GM19240 (cell line): ENCODE results near the gene DNAJC28.
"Not testable (repeated sequence)": the region's sequence is repeated elsewhere in the genome, so short reads cannot be mapped to it uniquely, and the experiment has no call there.

Experiments used
- DNase-seq: peaks from one replicate; pipeline ENCODE4 v3.0.0; 2011; ENCODE audit warnings: low spot score; ENCODE audit not compliant: insufficient read length

The DNAJC28 gene

DNA sequence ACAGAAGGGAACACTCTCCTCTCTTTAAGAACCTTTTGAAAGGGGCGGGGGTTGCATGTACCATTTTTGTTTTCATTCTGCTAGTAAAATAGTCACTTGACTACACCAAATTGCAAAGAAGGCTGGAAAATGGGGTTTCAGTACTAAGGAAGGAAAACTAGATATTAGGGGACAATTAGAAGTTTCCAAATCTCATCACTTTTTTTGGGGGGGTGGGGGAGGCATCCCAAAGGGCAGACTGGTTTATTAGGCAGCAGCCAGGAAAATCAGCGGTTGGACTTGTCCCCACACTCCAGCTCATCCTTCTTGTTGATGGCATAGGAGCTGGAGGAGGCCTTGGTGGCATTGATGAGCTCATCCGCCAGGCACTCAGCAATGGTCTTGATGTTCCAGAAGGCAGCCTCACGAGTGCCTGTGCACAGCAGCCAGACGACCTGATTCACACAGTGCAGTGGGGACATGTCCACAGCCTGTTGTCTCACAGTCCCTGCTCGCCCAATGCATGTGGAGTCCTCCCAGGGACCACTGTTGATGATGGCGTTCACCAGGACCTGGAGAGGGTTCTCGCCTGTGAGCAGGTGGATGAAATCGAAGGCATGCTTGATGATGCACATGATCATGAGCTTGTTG is 10.1 kb downstream of the DNAJC28 start:
- DNase-seq: no peak

DNA sequence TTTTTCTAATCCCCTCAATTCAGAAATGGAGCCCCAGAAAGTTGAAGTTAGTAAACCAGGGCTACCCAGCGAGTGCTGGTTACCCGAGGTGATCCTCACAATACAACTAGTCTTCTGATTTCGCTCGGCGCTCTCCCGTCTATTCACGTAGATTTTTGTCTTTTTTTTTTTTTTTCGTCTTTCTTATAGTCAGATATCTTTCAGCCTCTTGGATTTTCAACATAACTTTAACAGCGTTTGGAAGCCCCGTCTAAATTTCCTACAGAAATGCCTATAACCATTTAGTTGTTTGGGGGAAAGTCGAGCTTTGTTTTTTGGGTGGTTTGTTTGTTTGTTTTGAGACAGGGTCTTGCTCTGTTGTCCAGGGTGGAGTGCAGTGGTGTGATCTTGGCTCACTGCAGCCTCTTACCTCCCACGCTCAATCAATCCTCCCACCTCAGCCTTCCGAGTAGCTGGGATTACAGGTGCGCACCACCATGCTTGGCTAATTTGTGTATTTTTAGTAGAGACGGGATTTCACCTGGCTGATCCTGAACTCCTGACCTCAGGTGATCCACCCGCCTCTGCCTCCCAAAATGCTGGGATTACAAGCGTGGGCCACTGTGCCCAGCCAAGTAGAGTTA is 10.9 kb downstream of the DNAJC28 start:
- DNase-seq: no peak

DNA sequence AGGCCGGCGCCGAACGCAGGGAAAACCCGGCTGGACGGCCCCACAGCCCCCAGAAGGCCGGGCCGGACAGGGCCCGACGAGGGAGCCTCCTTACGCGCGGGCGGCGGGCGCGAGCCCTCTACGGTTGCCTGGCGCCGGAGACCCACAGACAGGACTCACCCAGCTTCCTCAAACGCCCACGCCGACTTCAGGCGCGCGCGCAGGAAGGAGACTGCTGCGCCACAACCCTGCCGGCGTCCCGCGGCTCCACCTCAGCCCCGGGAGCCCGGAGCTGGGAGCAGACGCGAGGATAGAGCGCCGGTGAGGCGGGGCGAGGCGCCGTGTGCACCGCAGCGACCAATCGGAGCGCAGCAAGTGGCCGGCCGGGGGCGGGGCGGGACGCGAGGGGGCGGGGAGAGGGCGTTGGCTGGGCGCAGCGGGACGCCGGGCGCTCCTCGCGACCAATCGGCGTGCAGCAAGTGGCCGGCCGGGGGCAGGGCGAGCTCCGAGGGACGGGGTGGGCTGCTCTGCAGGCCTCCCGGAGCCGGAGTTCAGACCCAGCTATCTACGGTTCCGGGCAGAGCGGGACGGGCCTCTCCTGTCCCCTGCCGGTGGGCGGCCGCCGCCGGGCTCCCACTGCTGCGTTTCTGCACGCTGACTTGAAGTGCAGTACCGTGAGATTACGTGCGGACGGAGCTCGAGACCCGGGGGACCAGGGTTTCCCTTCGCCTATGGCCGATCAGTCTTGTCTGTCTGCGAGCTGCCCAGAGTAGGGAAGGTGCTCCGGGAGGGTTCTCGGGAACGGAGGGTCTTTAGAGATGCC is 11.6 kb downstream of the DNAJC28 start, which contains the start of gene TMEM50B:
Gene TMEM50B (minus strand): TSS at position 296 of the 802 bp plus-strand sequence. CDS start 11,089 bp downstream, outside the sequence.
- DNase-seq: peak; percentile 83

DNA sequence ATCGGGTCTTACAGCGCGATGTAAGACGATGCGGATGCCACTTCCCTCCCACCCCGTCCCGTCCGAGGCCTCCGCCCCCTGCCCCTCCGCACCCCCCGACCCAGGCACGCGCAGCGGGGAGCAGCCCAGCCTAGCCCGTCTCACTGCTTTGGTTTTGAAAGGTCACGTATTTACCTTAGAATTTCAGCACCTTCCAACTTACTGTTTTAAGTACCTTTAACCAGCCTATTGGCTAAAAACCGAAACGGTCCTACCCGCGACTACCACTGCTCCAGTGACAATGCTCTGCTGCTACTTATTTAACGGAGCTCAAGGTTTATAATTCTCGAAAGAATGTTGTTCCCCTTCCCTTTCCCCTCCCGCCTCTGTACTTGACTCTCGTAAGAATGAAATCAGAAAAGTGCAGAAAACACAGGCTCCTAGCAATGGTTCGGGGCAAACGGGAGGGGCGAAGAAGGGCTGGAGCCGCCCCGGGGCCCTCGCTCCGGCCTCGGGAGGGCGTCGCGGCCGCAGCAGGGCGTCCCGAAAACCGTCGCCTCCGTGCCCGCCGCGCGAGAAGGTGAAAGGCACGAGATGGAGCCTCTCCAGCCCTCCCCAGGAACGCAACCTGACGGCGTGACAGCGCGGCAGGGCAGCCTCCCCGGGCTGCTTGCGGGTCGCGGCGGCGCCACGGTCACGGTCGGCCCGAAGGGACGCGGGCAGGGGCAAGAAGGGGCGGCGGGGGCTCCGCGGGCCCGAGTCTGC is 12.4 kb downstream of the DNAJC28 start:
- DNase-seq: peak; percentile 10

DNA sequence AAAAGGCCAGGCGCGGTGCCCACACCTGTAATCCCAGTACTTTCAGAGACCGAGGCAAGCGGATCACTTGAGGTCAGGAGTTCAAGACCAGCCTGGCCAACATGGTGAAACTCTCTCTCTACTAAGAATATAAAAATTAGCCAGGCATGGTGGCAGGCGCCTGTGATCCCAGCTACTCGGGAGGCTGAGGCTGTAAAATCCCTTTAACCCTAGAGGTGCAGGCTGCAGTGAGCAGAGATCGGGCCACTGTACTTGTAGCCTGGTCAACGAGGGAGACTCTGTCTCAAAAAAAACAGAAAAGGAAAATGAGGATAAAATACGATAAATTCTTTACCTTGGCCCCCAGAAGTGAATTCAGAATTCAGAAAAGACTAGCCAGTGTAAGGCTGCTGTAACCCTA is 13.3 kb downstream of the DNAJC28 start:
- no peak for DNase-seq

DNA sequence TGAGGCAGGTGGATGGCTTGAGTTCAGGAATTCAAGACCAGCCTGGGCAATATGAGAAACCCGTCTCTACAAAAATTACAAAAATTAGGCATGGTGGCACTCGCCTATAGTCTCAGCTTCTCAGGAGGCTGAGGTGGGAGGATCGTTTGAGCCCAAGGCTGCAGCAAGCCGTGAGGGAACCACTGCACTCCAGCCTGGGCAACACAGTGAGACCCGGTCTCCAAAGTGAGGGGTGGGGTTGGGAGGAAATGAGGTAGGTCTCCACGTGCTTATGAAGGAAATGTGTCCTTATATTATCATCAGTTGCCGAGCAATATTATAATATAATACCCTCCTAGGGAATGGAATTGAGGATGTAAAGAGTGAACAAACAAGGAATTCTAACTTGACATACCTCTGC is 14.4 kb downstream of the DNAJC28 start:
- DNase-seq: no peak

DNA sequence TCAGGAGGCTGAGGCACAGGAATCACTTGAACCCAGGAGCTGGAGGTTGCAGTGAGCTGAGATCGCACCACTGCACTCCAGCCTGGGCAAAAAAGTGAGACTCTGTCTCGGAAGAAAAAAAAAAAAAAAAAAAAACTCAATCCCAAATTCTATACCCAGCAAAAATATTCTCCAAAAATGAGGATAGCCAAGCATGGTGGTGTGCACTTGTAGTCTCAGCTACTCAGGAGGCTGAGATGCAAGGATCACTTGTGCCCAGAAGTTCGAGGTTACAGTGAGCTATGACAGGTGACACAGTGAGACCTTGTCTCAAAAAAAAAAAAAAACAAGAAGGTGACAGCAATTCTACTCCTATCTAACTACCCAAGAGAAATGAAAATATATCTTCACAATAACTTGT is 18.2 kb downstream of the DNAJC28 start:
- no peak for DNase-seq

DNA sequence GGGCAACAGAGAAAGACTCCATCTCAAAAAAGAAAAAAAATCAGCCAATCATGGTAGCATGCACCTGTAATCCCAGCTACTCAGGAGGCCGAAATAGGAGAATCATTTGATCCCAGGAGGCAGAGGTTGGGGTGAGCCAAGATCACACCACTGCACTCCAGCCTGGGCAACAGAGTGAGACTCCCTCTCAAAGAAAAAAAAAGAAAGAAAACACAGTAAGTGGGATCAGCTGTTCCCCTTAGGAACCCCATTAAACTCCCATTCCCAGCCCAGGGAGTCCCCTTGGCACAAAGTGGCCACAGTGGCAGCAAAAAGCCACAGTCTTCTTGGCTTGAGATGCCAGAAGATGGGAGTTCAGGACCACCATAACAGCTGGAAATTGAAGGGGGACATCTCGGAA is 20.8 kb downstream of the DNAJC28 start:
- DNase-seq: no peak

DNA sequence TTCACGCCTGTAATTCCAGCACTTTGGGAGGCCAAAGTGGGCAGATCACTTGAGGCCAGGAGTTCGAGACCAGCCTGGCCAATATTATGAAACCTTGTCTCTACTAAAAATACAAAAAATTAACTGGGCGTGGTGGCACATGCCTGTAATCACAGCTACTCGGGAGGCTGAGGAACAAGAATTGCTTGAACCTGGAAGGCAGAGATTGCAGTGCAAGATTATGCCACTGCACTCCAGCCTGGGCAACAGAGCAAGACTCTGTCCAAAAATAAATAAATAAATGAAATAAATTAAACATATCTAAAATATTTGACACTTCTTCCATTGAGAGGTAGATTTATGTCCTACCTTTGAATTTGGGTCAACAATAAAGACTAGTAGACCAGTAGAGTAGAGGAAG is 22.3 kb downstream of the DNAJC28 start:
- DNase-seq: not testable (repeated sequence)

DNA sequence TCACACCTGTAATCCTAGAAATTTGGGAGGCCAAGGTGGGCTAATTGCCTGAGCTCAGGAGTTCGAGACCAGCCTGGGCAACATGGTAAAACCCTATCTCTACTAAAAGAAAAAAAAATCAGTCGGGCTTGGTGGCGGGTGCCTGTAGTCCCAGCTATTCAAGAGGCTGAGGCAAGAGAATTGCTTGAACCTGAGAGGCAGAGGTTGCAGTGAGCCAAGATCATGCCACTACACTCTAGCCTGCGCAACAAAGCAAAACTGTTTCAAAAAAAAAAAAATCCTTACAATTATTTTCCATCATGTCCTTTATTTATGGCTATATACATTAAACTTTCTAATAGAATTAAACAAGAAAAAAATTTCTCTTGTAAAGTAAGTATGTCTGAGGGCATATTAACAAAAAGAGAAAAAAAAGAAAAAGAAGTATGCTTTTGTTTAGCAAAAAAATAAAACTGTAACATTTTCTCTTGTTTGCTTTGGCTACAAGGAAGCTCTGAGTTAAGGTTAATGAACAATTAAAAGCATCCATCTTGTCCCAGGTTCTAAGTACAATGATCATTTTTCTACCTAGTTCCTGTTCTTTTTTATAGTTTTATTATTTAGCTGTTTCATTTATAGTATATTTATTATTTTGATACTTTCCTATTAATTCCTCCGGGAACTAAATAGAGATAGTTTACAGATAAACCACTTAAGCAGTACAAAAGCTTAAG is 29.8 kb downstream of the DNAJC28 start:
- no peak for DNase-seq

DNA sequence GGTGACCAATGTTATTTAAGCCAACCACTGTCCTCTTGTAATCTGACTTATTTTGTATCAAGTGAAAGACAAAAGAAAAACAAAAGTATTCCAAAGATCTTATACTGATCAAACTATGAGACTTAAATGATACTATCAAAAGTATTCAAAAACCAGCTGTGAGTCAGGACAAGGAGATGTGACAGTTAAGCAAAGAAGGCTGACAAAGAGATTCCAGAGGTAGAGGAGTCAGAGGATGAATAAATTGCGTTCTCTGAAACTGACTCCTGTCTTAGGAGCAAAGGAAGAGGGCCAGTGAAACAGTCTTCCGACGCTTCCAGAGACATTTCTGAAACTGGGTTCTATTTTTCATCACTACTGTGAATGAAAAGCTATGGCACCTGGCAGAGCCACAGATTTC is 32.7 kb downstream of the DNAJC28 start:
- DNase-seq: no peak

DNA sequence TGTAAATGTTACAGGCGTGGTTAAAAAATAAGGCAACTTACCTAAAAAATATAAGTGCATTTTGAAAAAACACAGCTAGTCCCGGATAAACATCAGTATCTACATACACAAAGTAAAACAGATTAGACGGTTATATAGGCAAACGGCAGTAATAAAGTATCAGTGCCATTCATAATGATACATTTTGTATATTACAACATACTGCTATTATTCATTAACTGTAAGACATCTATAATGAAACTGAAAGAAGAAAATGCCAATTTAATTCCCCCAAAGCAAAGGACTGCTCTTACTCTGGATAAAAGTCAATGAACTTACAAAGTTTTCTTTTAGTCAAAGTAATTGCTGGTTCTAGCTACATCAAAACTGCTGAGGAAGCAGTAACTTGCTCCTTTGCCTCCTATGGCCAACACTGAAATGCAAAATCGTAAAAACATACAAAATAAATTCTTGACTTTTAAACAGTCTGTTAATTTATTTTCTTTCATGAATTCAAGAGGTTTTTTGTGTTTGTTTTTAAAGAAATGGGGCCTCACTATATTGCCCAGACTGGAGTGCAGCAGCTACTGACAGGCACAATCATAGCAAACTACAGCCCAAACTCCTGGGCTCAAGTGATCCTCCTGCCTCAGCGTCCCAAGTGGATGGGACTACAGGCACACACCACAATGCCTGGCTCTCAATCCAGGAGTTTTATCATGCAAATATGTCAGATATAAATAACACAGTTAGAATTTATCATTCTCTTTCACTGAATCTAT is 35.6 kb downstream of the DNAJC28 start:
- no peak for DNase-seq

DNA sequence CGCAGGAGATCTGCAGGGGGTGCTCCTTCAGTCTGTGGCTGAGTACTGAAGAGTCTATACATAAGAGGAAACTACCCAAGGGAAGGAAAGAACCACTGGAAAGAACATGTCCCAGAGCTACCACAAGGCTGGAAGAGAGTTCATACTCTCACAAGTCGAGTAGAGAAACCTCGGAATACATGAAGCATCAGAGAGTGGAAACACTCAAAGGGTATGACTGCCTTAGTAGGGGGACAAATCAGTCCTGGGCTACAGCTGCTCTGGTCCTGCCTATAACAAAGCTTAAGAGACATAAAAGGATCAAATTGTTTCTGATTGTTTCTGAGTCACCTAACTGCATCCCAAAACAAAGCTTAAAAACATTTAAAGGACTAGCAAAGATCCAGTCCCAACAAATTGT is 39.2 kb downstream of the DNAJC28 start:
- no peak for DNase-seq

DNA sequence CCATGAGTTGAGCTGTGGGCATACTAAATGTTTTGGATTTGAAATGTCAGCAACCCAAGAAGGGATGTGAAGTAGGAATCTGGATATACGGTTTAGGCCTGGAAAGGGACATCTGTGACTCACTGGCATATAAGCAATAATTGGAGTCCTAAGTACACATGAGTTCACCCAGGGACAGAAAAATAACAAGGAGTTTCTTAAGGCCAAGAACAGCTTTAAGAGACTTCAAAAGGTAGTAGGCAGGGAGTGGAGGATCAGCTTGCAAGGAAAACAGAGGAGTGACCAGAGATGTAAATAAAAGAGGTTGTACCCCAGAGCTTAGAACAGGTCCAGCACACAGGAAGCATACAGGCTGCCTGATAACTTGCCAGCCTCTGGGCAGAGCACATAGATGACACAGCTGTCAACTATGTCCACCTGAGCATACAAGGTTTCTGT is 39.9 kb downstream of the DNAJC28 start:
- no peak for DNase-seq

DNA sequence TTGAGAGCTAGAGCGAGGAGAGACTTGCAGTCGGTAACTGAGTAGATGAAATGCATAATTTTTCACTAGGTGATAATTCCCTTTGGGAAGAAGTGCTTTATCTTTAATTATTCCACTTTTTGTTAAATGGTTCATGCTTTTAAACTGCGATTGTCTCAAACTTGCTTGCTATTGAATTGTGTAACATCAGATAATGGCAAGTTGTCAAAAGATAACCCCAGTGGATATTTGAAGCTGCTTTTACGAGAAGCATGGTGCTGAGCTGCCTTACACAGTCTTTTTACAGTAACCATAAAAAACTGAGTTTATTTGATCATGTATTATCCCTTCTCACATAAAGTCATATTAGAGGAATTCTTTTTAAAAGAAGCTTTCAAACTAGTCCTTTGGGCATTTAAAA is 41.9 kb downstream of the DNAJC28 start:
- no peak for DNase-seq

DNA sequence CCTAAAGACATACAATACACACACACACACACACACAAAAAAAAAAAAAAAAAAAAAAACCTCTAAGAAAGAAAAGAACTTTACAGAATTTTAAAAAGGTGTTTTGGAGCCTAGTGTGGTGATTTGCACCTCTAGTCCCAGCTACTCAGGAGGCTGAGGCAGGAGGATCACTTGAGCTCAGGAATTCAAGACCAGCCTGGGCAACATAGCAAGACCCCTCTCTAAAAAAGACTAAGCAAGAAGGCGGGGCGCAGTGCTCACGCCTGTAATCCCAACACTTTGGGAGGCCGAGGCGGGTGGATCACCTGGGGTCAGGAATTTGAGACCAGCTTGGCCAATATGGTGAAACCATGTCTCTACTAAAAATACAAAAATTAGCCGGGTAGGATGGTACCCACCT is 44.9 kb downstream of the DNAJC28 start:
- not testable (repeated sequence) for DNase-seq

DNA sequence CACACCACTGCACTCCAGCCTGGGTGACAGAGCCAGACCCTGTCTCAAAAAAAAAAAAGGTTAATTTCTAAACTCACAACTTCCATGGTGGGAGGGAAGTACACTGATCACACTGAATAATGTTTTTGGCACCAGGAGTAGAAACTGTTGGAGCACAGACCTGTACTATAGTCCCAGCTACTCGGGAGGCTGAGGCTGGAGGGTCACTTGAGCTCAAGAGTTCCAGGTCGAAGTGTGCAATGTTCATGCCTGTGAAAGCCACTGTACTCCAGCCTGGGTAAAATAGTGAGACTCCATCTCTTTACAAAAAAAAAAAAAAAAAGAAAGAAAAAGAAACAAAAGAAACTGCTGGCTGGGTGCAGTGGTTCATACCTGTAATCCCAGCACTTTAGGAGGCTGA is 47.0 kb downstream of the DNAJC28 start:
- no peak for DNase-seq

DNA sequence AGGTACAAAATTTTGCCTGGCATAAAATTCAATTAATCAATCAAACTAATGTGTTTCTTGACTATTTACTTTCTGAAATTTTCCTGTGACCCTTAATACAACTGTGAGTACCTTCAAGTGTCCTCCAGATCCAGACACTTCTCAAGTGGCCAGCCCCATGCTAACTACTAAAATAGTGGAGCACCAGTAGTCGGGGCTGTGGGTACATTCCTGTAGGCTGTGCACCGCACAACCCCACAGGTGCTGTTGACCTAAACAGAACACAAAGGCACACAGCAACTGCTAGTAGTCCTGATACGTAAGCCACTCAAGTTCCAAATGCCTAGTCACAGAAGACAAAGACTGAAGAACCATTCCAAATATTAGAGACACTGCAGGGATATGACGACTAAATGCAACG is 48.3 kb downstream of the DNAJC28 start:
- DNase-seq: no peak

DNA sequence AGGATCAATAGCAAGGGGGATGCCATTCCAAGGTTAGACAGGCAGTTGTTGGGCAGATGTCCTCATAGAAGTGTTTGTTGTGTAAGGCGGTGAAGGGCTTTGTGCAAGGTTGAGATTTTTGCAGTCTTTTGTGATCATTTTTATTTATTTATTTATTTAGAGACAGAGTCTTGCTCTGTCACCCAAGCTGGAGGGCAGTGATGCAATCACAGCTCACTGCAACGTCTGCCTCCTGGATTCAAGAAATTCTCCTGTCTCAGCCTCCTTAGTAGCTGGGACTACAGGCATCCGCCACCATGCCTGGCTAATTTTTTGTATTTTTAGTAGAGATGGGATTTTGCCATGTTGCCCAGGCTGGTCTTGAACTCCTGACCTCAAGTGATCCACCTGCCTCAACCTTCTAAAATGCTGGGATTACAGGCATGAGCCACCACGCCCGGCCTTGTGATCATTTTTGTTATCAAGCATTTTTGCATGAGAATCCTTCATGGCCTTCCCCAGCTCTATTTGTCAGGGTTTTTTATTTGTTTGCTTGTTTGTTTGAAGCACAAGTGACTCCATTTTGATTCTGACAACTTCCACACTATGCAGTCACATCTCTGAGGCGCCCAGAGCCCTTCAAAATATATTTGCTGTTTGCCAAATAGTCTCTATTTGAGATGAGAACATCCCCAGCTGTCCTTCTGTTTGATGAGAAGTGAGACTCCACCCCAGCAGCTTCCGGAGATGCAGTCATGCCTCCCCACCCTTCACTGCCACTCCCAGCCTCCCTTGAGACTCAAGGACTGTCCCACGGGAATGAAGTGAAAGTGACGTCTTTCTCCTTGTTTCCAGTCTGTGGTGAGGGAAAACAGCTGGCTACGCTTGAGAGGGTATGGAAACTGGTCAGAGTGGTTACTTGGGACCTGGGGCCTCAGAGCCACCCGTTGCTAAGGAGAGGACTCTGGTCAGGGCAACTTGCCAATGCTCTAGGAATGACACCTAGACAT is 49.7 kb downstream of the DNAJC28 start:
- peak; percentile 30 for DNase-seq
